ENCODE measurements around the gene NDFIP1. TPM values are rescaled to one million over a fixed set of nuclear protein-coding genes. Genes with fewer than 3 reads are reported as not detected.

Gene NDFIP1
- total RNA-seq, 4 donors from 2014 or later = 30.5 to 112 (median 93.0) TPM

GRCh38 chr5:142175461-142176142 lies 67.0 kb downstream of the NDFIP1 start:
- Histone ChIP-seq H3K27ac (no peak overlapping the region), H3K36me3 (no peaks in the 10 kb centered on the region), H3K4me3 (no peak overlapping the region), H3K27me3 (no peaks in the 10 kb centered on the region), H3K9me3 (no peaks in the 10 kb centered on the region), H3K4me1 (no peaks in the 10 kb centered on the region)
- TF ChIP-seq POLR2A (IDR thresholded peaks at IDR 0.05) (no peak), CTCF (IDR thresholded peaks at IDR 0.05) (no peak)
- DNase-seq = no peak

GRCh38 chr5:142176255-142176654 lies 67.7 kb downstream of the NDFIP1 start:
- TF ChIP-seq POLR2A (IDR thresholded peaks at IDR 0.05) (no peak), CTCF (IDR thresholded peaks at IDR 0.05) (no peak)
- no peaks in the 10 kb centered on the region for H3K36me3 ChIP-seq
- no peaks in the 10 kb centered on the region for H3K9me3 ChIP-seq
- no peak for DNase-seq
- no peak overlapping the region for H3K4me3 ChIP-seq
- H3K27ac ChIP-seq = no peak overlapping the region
- peaks cover 0 to 1% (median 0%) of the 10 kb centered on the region in 4 donors for H3K4me1 ChIP-seq
- no peaks in the 10 kb centered on the region for H3K27me3 ChIP-seq

- TF ChIP-seq POLR2A (IDR thresholded peaks at IDR 0.05) (no peak), CTCF (IDR thresholded peaks at IDR 0.05) (no peak)
- Histone ChIP-seq H3K36me3 (no peaks in the 10 kb centered on the region), H3K4me3 (no peak overlapping the region), H3K4me1 (peaks cover 0 to 11% (median 0%) of the 10 kb centered on the region in 4 donors), H3K27ac (no peak overlapping the region), H3K9me3 (no peaks in the 10 kb centered on the region), H3K27me3 (no peaks in the 10 kb centered on the region)
- no peak for DNase-seq
Measured at GRCh38 chr5:142178651-142179050, 70.1 kb downstream of the NDFIP1 start.

GRCh38 chr5:142179776-142180387 lies 71.3 kb downstream of the NDFIP1 start:
- Histone ChIP-seq H3K27me3 (no peaks in the 10 kb centered on the region), H3K27ac (peak overlapping the region in 1 of 4 donors; percentile 68), H3K4me1 (peaks cover 0 to 11% (median 0%) of the 10 kb centered on the region in 4 donors), H3K4me3 (no peak overlapping the region), H3K36me3 (no peaks in the 10 kb centered on the region), H3K9me3 (no peaks in the 10 kb centered on the region)
- no peak for TF ChIP-seq CTCF (IDR thresholded peaks at IDR 0.05)
- TF ChIP-seq POLR2A (IDR thresholded peaks at IDR 0.05) = no peak
- DNase-seq = peak in 1 of 3 donors; percentile 57

- Histone ChIP-seq H3K9me3 (no peaks in the 10 kb centered on the region), H3K27ac (peak overlapping the region in 3 of 4 donors; percentile 43 to 73 (median 68)), H3K4me1 (peaks cover 0 to 17% (median 0%) of the 10 kb centered on the region in 4 donors), H3K27me3 (no peaks in the 10 kb centered on the region), H3K4me3 (no peak overlapping the region), H3K36me3 (no peaks in the 10 kb centered on the region)
- peak in 2 of 3 donors; percentile 70 to 78 for DNase-seq
- TF ChIP-seq CTCF (IDR thresholded peaks at IDR 0.05) (no peak), POLR2A (IDR thresholded peaks at IDR 0.05) (peak in 1 of 2 donors; percentile 32)
Measured at GRCh38 chr5:142181096-142181495, 72.5 kb downstream of the NDFIP1 start.

All from Peyer's patch (tissue), 4 donors.